Activated T-helper 2 cell treated with anti-CD3 and anti-CD28 coated beads, Interferon-gamma antibody, Interleukin-2, Interleukin-4, amounts not matched to agents 10 μg/mL and 5 μg/mL and 100 μg/mL, durations not matched to agents 14 hours and 24 hours and 36 hours (primary cell): Measurements from ENCODE around the gene HS3ST6. TPM values are rescaled to one million over a fixed set of nuclear protein-coding genes. Genes with fewer than 3 reads are reported as not detected.
"Not testable (repeated sequence)": the region's sequence is repeated elsewhere in the genome, so short reads cannot be mapped to it uniquely, and the experiment has no call there.

Experiments used
- DNase-seq: peaks from one replicate; pipeline ENCODE4 v3.0.0; 2021; ENCODE audit warnings: low spot score
- H3K27ac Mint-ChIP-seq: one replicate; pipeline ENCODE4 v1.8.0; 2021; ENCODE audit warnings: mixed read lengths
- H3K27me3 Mint-ChIP-seq: one replicate; pipeline ENCODE4 v1.8.0; 2021; ENCODE audit warnings: low read depth, mixed read lengths
- H3K36me3 Mint-ChIP-seq: one replicate; pipeline ENCODE4 v1.8.0; 2021; ENCODE audit warnings: low read depth, mixed read lengths
- H3K4me1 Mint-ChIP-seq: one replicate; pipeline ENCODE4 v1.8.0; 2021; ENCODE audit warnings: low read depth, mixed read lengths
- H3K4me3 Mint-ChIP-seq: one replicate; pipeline ENCODE4 v1.8.0; 2021; ENCODE audit warnings: low read depth, mild to moderate bottlenecking, moderate library complexity, mixed read lengths
- H3K9me3 Mint-ChIP-seq: one replicate; pipeline ENCODE4 v1.8.0; 2021; ENCODE audit warnings: mixed read lengths
- intact Hi-C: fragments of 100-400 bp; cut with micrococcal nuclease; formaldehyde crosslinking; loops from one replicate; pipeline ENCODE4 v1.15.1; 2023
- total RNA-seq: library from RNA; stranded (reverse); gene quantifications from 2 replicates; pipeline ENCODE4 v1.2.3, GENCODE V29; 2022

HS3ST6 gene
- total RNA-seq, 1 donor from 2014 or later, result not detected

DNA sequence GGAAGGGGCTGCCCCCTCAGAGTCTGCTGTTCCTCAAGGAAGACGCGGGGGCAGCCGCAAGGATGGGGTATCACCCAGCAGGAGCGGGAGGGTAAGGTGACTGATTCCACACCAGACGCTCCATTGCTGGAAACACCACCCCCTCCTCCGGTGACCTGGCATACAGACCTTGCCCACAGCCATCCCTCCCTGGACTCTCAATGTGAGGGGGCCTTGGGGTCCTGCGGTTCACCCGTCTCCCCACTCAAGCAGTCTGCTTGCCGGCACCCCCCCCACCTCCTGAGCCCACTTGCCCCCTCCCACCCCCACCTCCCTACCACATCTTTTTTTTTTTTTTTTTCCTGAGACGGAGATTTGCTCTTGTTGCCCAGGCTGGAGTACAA, 12.1 kb upstream of the HS3ST6 start:
- intact Hi-C loops, result no loop called here
- no peak overlapping the region for H3K4me3 Mint-ChIP-seq
- no peak overlapping the region for H3K27ac Mint-ChIP-seq
- peaks cover 2% of the 10 kb centered on the region for H3K4me1 Mint-ChIP-seq
- H3K27me3 Mint-ChIP-seq, result no peaks in the 10 kb centered on the region
- no peaks in the 10 kb centered on the region for H3K9me3 Mint-ChIP-seq
- DNase-seq, result no peak
- H3K36me3 Mint-ChIP-seq, result no peaks in the 10 kb centered on the region

GRCh38 chr16:1929578-1930337, 11.5 kb upstream of the HS3ST6 start:
- no peak overlapping the region for H3K27ac Mint-ChIP-seq
- peak overlapping the region; percentile 45 for H3K4me3 Mint-ChIP-seq
- intact Hi-C loops, result loop anchor here (10.0 kb wide), 1 partner anchor 65 kb away; no protein-coding TSS in a partner anchor
- H3K9me3 Mint-ChIP-seq, result no peaks in the 10 kb centered on the region
- peaks cover 1% of the 10 kb centered on the region for H3K27me3 Mint-ChIP-seq
- DNase-seq, result peak; percentile 88
- no peaks in the 10 kb centered on the region for H3K36me3 Mint-ChIP-seq
- peaks cover 2% of the 10 kb centered on the region for H3K4me1 Mint-ChIP-seq

- Mint-ChIP-seq H3K27ac (peak overlapping the region; percentile 55), H3K36me3 (no peaks in the 10 kb centered on the region), H3K4me1 (peaks cover 2% of the 10 kb centered on the region), H3K4me3 (peak overlapping the region; percentile 65), H3K27me3 (peaks cover 5% of the 10 kb centered on the region), H3K9me3 (no peaks in the 10 kb centered on the region)
- no peak for DNase-seq
- intact Hi-C loops, result loop anchor here (10.0 kb wide), 1 partner anchor 64 kb away; no protein-coding TSS in a partner anchor
Measured at GRCh38 chr16:1929105-1929504, 10.9 kb upstream of the HS3ST6 start.

DNA sequence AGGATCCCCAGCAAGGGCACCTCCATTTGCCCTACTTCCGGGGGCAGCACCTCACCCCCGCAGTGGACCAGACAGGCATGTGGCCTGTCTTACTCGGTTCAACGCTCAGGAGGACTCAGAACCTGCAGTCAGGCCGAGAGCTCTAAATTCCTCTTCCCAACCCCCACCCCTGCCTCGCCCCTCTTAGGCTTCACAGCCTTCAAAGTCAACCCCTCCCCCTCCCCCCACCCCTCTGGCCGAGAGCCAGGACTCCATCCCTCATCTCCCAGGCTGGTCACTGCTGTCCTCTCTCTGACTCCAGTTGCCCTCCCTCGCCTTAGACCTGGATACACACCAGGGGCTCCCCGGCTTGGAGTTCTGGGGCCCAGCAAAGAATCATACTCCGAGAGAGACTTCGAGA, 8.1 kb upstream of the HS3ST6 start:
- Mint-ChIP-seq H3K9me3 (no peaks in the 10 kb centered on the region), H3K27ac (no peak overlapping the region), H3K27me3 (peaks cover 26% of the 10 kb centered on the region), H3K4me1 (peaks cover 2% of the 10 kb centered on the region), H3K4me3 (no peak overlapping the region), H3K36me3 (no peaks in the 10 kb centered on the region)
- DNase-seq, result no peak
- intact Hi-C loops, result loop anchor here (10.0 kb wide), 1 partner anchor 61 kb away; no protein-coding TSS in a partner anchor

DNA sequence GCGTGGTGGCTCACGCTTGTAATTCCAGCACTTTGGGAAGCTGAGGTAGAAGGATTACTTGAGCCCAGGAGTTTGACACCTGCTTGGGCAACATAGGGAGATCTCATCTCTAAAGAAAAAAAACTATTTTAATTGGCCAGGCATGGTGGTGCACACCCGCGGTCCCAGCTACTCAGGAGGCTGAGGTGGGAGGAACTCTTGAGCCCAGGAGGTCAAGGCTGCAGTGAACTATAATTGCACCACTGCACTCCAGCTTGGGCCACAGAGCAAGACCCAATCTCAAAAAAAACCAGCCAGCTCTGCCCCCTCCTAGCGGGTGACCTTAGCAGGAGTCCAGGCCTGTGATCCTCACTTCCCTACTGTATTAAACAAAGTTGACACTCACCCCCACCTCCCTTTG, 5.9 kb upstream of the HS3ST6 start:
- intact Hi-C loops, result loop anchor here (10.0 kb wide), 1 partner anchor 59 kb away; no protein-coding TSS in a partner anchor
- peaks cover 39% of the 10 kb centered on the region for H3K27me3 Mint-ChIP-seq
- peaks cover 5% of the 10 kb centered on the region for H3K4me1 Mint-ChIP-seq
- DNase-seq, result no peak
- H3K4me3 Mint-ChIP-seq, result no peak overlapping the region
- no peaks in the 10 kb centered on the region for H3K9me3 Mint-ChIP-seq
- H3K36me3 Mint-ChIP-seq, result no peaks in the 10 kb centered on the region
- H3K27ac Mint-ChIP-seq, result no peak overlapping the region

DNA sequence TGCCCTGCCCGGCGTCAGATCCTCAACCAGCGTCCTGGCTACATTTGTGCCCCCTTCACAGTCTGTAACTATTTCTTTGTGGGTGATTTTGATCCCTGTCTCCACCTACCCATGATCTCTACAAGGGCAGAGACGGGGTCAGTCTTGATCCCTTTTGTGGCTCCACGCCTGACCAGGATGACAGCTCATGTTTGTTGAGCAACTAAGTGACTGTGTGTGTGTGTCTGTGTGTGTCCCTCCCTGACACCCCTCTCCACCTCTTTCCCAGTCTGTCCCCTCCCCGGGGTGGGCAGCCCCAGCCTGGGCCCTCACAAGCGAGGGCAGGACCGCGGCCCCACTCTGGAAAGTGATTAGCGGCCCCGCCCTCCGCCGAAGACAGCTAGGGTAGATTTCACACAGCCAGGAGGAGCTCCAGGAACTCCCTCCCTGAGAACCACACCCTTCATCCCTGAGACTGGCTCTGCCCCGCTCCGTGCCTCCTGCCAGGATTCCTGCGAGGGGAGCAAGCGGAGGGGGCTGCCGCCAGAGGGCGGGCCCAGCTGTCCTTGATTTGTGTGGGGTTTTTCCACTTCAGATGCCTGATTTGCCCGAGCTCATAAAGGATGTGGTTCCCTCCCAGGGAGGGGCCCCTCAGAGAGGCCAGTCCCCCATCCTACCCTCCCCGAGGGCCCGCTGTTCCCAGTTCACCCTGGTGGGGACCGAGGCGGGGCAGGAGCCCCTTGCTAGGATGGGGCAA, 5.3 kb upstream of the HS3ST6 start:
- no peaks in the 10 kb centered on the region for H3K9me3 Mint-ChIP-seq
- peaks cover 44% of the 10 kb centered on the region for H3K27me3 Mint-ChIP-seq
- DNase-seq, result no peak
- intact Hi-C loops, result loop anchor here (10.0 kb wide), 1 partner anchor 59 kb away; no protein-coding TSS in a partner anchor
- peaks cover 4% of the 10 kb centered on the region for H3K4me1 Mint-ChIP-seq
- H3K4me3 Mint-ChIP-seq, result no peak overlapping the region
- H3K27ac Mint-ChIP-seq, result no peak overlapping the region
- no peaks in the 10 kb centered on the region for H3K36me3 Mint-ChIP-seq

DNA sequence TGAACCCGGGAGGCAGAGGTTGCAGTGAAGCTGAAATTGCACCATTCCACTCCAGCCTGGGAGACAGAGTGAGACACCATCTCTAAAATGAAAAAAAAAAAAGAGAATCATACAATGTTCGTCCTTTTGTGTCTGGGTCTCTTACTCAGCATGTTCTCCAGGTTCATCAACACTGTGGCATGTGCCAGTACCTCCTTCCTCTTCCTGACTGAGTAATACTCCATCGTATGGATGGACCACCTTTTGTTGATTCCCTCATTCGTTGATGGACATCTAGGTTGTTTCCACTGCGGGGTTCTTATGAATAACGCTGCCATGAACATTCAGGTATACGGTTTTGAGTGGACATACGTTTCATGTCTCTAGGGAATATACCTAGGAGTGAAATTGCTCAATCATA, 4.1 kb upstream of the HS3ST6 start:
- Mint-ChIP-seq H3K27me3 (peaks cover 44% of the 10 kb centered on the region), H3K36me3 (no peaks in the 10 kb centered on the region), H3K4me1 (peaks cover 4% of the 10 kb centered on the region), H3K27ac (no peak overlapping the region), H3K9me3 (no peaks in the 10 kb centered on the region), H3K4me3 (no peak overlapping the region)
- no peak for DNase-seq
- intact Hi-C loops, result loop anchor here (10.0 kb wide), 1 partner anchor 58 kb away; no protein-coding TSS in a partner anchor

- peaks cover 4% of the 10 kb centered on the region for H3K4me1 Mint-ChIP-seq
- H3K9me3 Mint-ChIP-seq, result no peaks in the 10 kb centered on the region
- no peak overlapping the region for H3K27ac Mint-ChIP-seq
- peaks cover 58% of the 10 kb centered on the region for H3K27me3 Mint-ChIP-seq
- no peaks in the 10 kb centered on the region for H3K36me3 Mint-ChIP-seq
- no peak overlapping the region for H3K4me3 Mint-ChIP-seq
- DNase-seq, result no peak
- intact Hi-C loops, result loop anchor here (10.0 kb wide), 1 partner anchor 56 kb away; no protein-coding TSS in a partner anchor
Measured at GRCh38 chr16:1920727-1921171, 2.5 kb upstream of the HS3ST6 start.

- peaks cover 61% of the 10 kb centered on the region for H3K27me3 Mint-ChIP-seq
- H3K9me3 Mint-ChIP-seq, H3K27ac Mint-ChIP-seq, H3K4me1 Mint-ChIP-seq, DNase-seq, H3K36me3 Mint-ChIP-seq, H3K4me3 Mint-ChIP-seq: not testable (repeated sequence)
- intact Hi-C loops, result loop anchor here (10.0 kb wide), 1 partner anchor 55 kb away; no protein-coding TSS in a partner anchor
Measured at GRCh38 chr16:1920122-1920521, 1.9 kb upstream of the HS3ST6 start.

DNA sequence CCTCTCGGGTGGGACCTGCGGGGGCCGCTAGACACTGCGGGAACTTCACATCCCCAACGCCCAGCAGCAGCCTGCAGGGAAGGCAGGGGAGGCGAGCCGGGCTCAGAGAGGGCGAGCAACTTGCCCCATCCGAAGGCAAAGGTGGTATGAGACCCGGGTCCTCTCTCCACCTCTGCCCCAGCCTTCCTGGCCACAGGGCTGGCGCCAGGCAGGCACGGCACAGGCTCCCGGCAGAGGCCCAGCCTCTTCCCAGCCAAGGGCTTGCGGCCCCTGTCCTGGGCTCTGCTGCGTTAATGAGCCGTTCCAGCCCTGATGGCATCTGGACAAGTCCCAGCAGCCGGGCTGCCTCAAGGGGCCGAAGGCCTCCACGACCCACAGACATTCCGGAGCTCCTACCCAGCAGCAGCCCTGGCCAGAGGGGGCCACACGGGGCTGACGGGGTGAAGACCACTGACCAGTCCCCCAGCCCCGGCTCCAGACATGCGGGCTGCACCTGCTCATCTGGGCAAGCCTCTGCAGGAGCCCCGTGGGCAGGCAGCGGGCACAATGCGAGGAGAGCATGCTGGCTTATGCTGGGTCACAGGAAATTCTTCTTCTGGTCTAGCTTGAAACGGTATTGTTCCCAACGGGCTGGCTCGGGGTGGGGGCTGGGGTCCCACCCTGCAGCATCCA, 1.2 kb upstream of the HS3ST6 start:
- Mint-ChIP-seq H3K27ac (no peak overlapping the region), H3K9me3 (no peaks in the 10 kb centered on the region), H3K4me1 (peaks cover 4% of the 10 kb centered on the region), H3K36me3 (no peaks in the 10 kb centered on the region), H3K4me3 (no peak overlapping the region), H3K27me3 (peaks cover 60% of the 10 kb centered on the region)
- no peak for DNase-seq
- intact Hi-C loops, result no loop called here

DNA sequence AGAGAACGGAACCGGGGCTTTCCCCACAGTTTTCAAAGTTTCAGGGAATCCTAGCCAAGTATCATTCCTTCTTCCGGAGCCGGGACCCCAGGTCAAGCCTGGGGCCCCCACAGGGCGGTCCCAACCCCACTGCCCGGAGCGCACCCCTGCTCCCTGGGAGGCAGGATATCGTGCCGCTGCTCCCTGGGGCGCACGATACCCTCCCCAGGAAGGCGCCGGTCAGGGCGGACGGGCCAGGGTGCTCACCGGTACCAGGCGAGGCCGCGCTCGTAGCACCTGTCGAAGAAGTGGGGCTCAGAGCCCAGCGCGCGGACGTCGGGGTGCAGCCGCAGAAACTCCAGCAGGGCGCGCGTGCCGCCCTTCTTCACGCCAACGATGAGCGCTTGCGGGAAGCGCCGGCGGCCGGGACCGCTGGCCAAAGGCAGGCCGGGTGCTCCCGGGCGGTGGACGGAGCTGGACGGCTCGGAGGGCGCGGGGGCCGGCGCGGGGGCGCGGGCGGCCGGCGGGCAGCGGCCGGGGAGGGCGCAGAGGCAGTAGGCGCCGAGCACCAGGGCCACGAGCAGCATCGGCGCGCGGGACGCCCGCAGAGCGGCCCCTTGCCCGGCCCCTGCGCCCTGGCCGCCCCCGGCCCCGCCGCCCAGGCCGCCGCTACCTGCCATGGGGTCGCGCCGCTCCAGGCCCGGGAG, 407 bp downstream of the HS3ST6 start:
- H3K4me3 Mint-ChIP-seq, result no peak overlapping the region
- intact Hi-C loops, result no loop called here
- no peak for DNase-seq
- H3K27me3 Mint-ChIP-seq, result peaks cover 47% of the 10 kb centered on the region
- H3K9me3 Mint-ChIP-seq, result no peaks in the 10 kb centered on the region
- peaks cover 4% of the 10 kb centered on the region for H3K4me1 Mint-ChIP-seq
- no peaks in the 10 kb centered on the region for H3K36me3 Mint-ChIP-seq
- H3K27ac Mint-ChIP-seq, result no peak overlapping the region

GRCh38 chr16:1917056-1917664, 1.1 kb downstream of the HS3ST6 start:
- H3K4me3 Mint-ChIP-seq, result no peak overlapping the region
- H3K9me3 Mint-ChIP-seq, result no peaks in the 10 kb centered on the region
- peaks cover 4% of the 10 kb centered on the region for H3K4me1 Mint-ChIP-seq
- H3K27ac Mint-ChIP-seq, result no peak overlapping the region
- H3K36me3 Mint-ChIP-seq, result no peaks in the 10 kb centered on the region
- peaks cover 42% of the 10 kb centered on the region for H3K27me3 Mint-ChIP-seq
- DNase-seq, result no peak
- intact Hi-C loops, result no loop called here
